HepG2 (cell line): Measurements from ENCODE around the gene PIP4K2C. TPM values are rescaled to one million over a fixed set of nuclear protein-coding genes. Genes with fewer than 3 reads are reported as not detected.

Source experiments
- ARID5B ChIP-seq: IDR thresholded peaks from 2 replicates; pipeline ENCODE4 v1.4.0; 2020; ENCODE audit warnings: mild to moderate bottlenecking, missing genetic modification reagents
- ATF2 ChIP-seq: sonication (generic); formaldehyde crosslinking; IDR thresholded peaks from 2 replicates; pipeline ENCODE4 v1.4.0; 2020; ENCODE audit warnings: missing genetic modification reagents
- DPF2 ChIP-seq: sonication (generic); formaldehyde crosslinking; IDR thresholded peaks from 2 replicates; pipeline ENCODE4 v1.4.0; 2020; ENCODE audit warnings: mild to moderate bottlenecking, low read depth, missing genetic modification reagents, borderline replicate concordance
- FOSL1 ChIP-seq: sonication (generic); formaldehyde crosslinking; IDR thresholded peaks from 2 replicates; pipeline ENCODE4 v1.9.0; 2021; ENCODE audit warnings: missing genetic modification reagents, borderline replicate concordance
- GABPA ChIP-seq, 2 experiments: IDR thresholded peaks; 2 replicates each; pipeline ENCODE4 v1.6.1; 2011 to 2016; ENCODE audit warnings: low read depth in 2 of 2, low read length in 1 of 2, missing biosample characterization in 1 of 2, missing genetic modification characterization in 1 of 2
- GATAD2A ChIP-seq: IDR thresholded peaks from 2 replicates; pipeline ENCODE4 v1.6.1; 2016
- GMEB2 ChIP-seq: IDR thresholded peaks from 2 replicates; pipeline ENCODE4 v1.6.1; 2016; ENCODE audit warnings: missing biosample characterization, missing genetic modification reagents, low read depth
- KAT2B ChIP-seq: fragments of 150-350 bp; IDR thresholded peaks from 2 replicates; pipeline ENCODE4 v1.6.1; 2014; ENCODE audit warnings: low read depth, low read length, borderline replicate concordance
- MAF1 ChIP-seq: sonication (generic); formaldehyde crosslinking; IDR thresholded peaks from 2 replicates; pipeline ENCODE4 v1.5.0; 2020; ENCODE audit warnings: missing genetic modification reagents, borderline replicate concordance
- MEF2D ChIP-seq: sonication (generic); formaldehyde crosslinking; IDR thresholded peaks from 2 replicates; pipeline ENCODE4 v1.5.1; 2020; ENCODE audit warnings: mild to moderate bottlenecking, missing genetic modification reagents
- MTF2 ChIP-seq: sonication (generic); formaldehyde crosslinking; IDR thresholded peaks from 2 replicates; pipeline ENCODE4 v1.5.0; 2020; ENCODE audit warnings: missing genetic modification reagents, borderline replicate concordance
- NAIF1 ChIP-seq: sonication (generic); formaldehyde crosslinking; IDR thresholded peaks from 2 replicates; pipeline ENCODE4 v1.5.0; 2020; ENCODE audit warnings: mild to moderate bottlenecking, missing genetic modification reagents, borderline replicate concordance
- ZBED4 ChIP-seq: sonication (generic); formaldehyde crosslinking; IDR thresholded peaks from 2 replicates; pipeline ENCODE4 v1.4.0; 2020; ENCODE audit warnings: missing genetic modification reagents, borderline replicate concordance
- ZNF205 ChIP-seq: IDR thresholded peaks from 2 replicates; pipeline ENCODE4 v1.6.1; 2018; ENCODE audit warnings: missing biosample characterization, missing genetic modification reagents
- ZNF3 ChIP-seq: IDR thresholded peaks from 2 replicates; pipeline ENCODE4 v1.7.0; 2017; ENCODE audit warnings: inconsistent platforms
- ZNF451 ChIP-seq: sonication (generic); formaldehyde crosslinking; IDR thresholded peaks from 2 replicates; pipeline ENCODE4 v1.5.0; 2020; ENCODE audit warnings: mild to moderate bottlenecking, missing genetic modification reagents
- ZNF496 ChIP-seq: sonication (generic); formaldehyde crosslinking; IDR thresholded peaks from 2 replicates; pipeline ENCODE4 v1.8.1; 2023; ENCODE audit warnings: mild to moderate bottlenecking, moderate library complexity, missing genetic modification reagents; ENCODE audit not compliant: insufficient replicate concordance
- ZNF709 ChIP-seq: sonication (generic); formaldehyde crosslinking; IDR thresholded peaks from 2 replicates; pipeline ENCODE4 v1.5.0; 2020; ENCODE audit warnings: mild to moderate bottlenecking, missing genetic modification reagents
- polyA plus RNA-seq, 8 experiments: library from polyadenylated mRNA; depleted of rRNA in 3 of 8; stranded (reverse) in 7 of 8; unstranded in 1 of 8; fragments of >200 nt; fragmentation: Illumina TruSeq in 4 of 8; extraction: Trizol in 4 of 8; gene quantifications; 2 replicates each; pipeline versions ENCODE4 v1.2.1 to v1.2.3, GENCODE V29; 2011 to 2016; ENCODE audit warnings: low read depth in 4 of 8, missing spikeins in 1 of 8, mixed read lengths in 1 of 8; ENCODE audit not compliant: insufficient read depth in 1 of 8
- total RNA-seq, 5 experiments: library from RNA; depleted of rRNA; stranded (reverse); fragments of >200 nt; fragmentation: Illumina TruSeq; extraction: Trizol; gene quantifications; 2 replicates each; pipeline ENCODE4 v1.2.3, GENCODE V29; 2016; ENCODE audit warnings: low read depth in 1 of 5

The PIP4K2C gene
- total and polyA plus RNA-seq, 2 of the 13 experiments (the other 11 are each of a cell fraction or from before 2014, with no cell fraction given), result 23.3 to 26.4 TPM

- TF ChIP-seq ARID5B (CRISPR knock-in tag) (peak; percentile 17; the same call in 1 of the 2 replicates), DPF2 (CRISPR knock-in tag) (no peak), FOSL1 (CRISPR knock-in tag) (no peak), ZNF709 (CRISPR knock-in tag) (0 out of 2 replicates have a peak, but pooled peaks have one; percentile 35), GABPA (IDR thresholded peaks at IDR 0.05; ENCODE audit: low read depth, low read length) (peak; percentile 22; the same call in 1 of the 2 replicates), GABPA (CRISPR knock-in tag; IDR thresholded peaks at IDR 0.05; ENCODE audit: low read depth) (peak; percentile 66; the same call in 1 of the 2 replicates), ZBED4 (CRISPR knock-in tag) (peak; percentile 31; the same call in 1 of the 2 replicates), ZNF205 (CRISPR knock-in tag) (no peak), ATF2 (CRISPR knock-in tag) (no peak), GATAD2A (CRISPR knock-in tag) (0 out of 2 replicates have a peak, but pooled peaks have one; percentile 9), KAT2B (no peak), ZNF496 (CRISPR knock-in tag) (no peak), MTF2 (CRISPR knock-in tag) (no peak), MEF2D (CRISPR knock-in tag) (no peak; the same call in 1 of the 2 replicates), MAF1 (CRISPR knock-in tag) (no peak), GMEB2 (CRISPR knock-in tag) (no peak), ZNF451 (CRISPR knock-in tag) (no peak), NAIF1 (CRISPR knock-in tag) (no peak), ZNF3 (no peak)
These were observed 44.3 kb upstream of the PIP4K2C start, which contains the start of gene DCTN2 (continued) for GRCh38 chr12:57546438-57547287.
